ENCODE data around the gene C20orf204.

- no peak for TF ChIP-seq CTCF (IDR thresholded peaks at IDR 0.05)
- TF ChIP-seq EP300 (IDR thresholded peaks at IDR 0.05; ENCODE audit: low read depth): no peak
These were observed 10.7 kb upstream of the C20orf204 start for GRCh38 chr20:64025101-64025825.

Measured in transverse colon (tissue), 3 donors.